Measurements from ENCODE around the gene STYXL1.
"Not testable (repeated sequence)": the region's sequence is repeated elsewhere in the genome, so short reads cannot be mapped to it uniquely, and the experiment has no call there.

Gene STYXL1

GRCh38 chr7:76060842-76061241 lies 13.0 kb upstream of the STYXL1 start:
- Histone ChIP-seq H3F3A (ENCODE audit: low read depth) (no peaks in the 10 kb centered on the region), H3K27me3 (ENCODE audit: insufficient read depth, low read length, poor library complexity, severe bottlenecking) (no peaks in the 10 kb centered on the region), H3K9ac (ENCODE audit: low read depth, low read length, poor library complexity, severe bottlenecking) (no peak overlapping the region), H2AFZ (ENCODE audit: low read length) (no peak overlapping the region), H3K4me3 (ENCODE audit: low read length, poor library complexity, severe bottlenecking) (no peak overlapping the region), H4K20me1 (ENCODE audit: insufficient read depth, low read length, poor library complexity, severe bottlenecking) (no peaks in the 10 kb centered on the region), H3K9me3 (ENCODE audit: insufficient read depth, low read depth, low read length) (no peaks in the 10 kb centered on the region), H3K4me2 (ENCODE audit: low read depth, low read length, poor library complexity, severe bottlenecking) (no peak overlapping the region), H3K4me1 (ENCODE audit: insufficient read depth, low read length, poor library complexity, severe bottlenecking) (no peaks in the 10 kb centered on the region), H3K36me3 (ENCODE audit: insufficient read depth, low read length) (peaks cover 90% of the 10 kb centered on the region; the same call in 1 of the 2 replicates), H3K9me2 (replicated peaks; ENCODE audit: low read depth, low read length) (no peaks in the 10 kb centered on the region), H3K79me2 (ENCODE audit: insufficient read depth, low read length) (no peaks in the 10 kb centered on the region)
- TF ChIP-seq EZH2phosphoT487 (IDR thresholded peaks at IDR 0.05; ENCODE audit: borderline replicate concordance): no peak
- TF ChIP-seq, protein P1, sequence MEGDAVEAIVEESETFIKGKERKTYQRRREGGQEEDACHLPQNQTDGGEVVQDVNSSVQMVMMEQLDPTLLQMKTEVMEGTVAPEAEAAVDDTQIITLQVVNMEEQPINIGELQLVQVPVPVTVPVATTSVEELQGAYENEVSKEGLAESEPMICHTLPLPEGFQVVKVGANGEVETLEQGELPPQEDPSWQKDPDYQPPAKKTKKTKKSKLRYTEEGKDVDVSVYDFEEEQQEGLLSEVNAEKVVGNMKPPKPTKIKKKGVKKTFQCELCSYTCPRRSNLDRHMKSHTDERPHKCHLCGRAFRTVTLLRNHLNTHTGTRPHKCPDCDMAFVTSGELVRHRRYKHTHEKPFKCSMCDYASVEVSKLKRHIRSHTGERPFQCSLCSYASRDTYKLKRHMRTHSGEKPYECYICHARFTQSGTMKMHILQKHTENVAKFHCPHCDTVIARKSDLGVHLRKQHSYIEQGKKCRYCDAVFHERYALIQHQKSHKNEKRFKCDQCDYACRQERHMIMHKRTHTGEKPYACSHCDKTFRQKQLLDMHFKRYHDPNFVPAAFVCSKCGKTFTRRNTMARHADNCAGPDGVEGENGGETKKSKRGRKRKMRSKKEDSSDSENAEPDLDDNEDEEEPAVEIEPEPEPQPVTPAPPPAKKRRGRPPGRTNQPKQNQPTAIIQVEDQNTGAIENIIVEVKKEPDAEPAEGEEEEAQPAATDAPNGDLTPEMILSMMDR (conservative IDR thresholded peaks at IDR 0.05; ENCODE audit: low read length): no peak

DNA sequence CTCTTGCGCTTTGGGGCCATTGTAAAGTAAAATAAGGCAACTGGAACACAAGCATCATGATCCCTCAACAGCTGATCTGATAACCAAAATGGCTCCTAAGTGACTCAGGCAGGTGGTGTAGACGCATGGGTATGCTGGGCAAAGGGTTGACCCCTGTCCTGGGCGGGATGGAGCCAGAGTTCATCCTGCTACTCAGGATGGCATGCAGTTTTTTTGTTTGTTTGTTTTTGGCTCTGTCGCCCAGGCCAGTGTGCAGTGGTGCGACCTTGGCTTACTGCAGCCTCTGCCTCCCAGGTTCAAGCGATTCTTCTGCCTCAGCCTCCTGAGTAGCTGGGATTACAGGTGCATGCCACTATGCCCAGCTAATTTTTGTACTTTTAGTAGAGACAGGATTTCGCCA lies 10.9 kb upstream of the STYXL1 start:
- H3K36me3 ChIP-seq (ENCODE audit: insufficient read depth, low read length): peaks cover 70% of the 10 kb centered on the region; the same call in 1 of the 2 replicates
- not testable (repeated sequence) for H3K4me1 ChIP-seq (ENCODE audit: insufficient read depth, low read length, poor library complexity, severe bottlenecking); H3K9me2 ChIP-seq (replicated peaks; ENCODE audit: low read depth, low read length); H3K9ac ChIP-seq (ENCODE audit: low read depth, low read length, poor library complexity, severe bottlenecking); H3K9me3 ChIP-seq (ENCODE audit: insufficient read depth, low read depth, low read length); H3K27me3 ChIP-seq (ENCODE audit: insufficient read depth, low read length, poor library complexity, severe bottlenecking); H4K20me1 ChIP-seq (ENCODE audit: insufficient read depth, low read length, poor library complexity, severe bottlenecking); H2AFZ ChIP-seq (ENCODE audit: low read length); H3F3A ChIP-seq (ENCODE audit: low read depth); H3K4me2 ChIP-seq (ENCODE audit: low read depth, low read length, poor library complexity, severe bottlenecking); H3K4me3 ChIP-seq (ENCODE audit: low read length, poor library complexity, severe bottlenecking)
- H3K79me2 ChIP-seq (ENCODE audit: insufficient read depth, low read length): peaks cover 11% of the 10 kb centered on the region; the same call in 1 of the 2 replicates

- Histone ChIP-seq H3K79me2 (ENCODE audit: insufficient read depth, low read length) (peaks cover 21% of the 10 kb centered on the region; the same call in 1 of the 2 replicates), H3F3A (ENCODE audit: low read depth) (no peaks in the 10 kb centered on the region), H3K9ac (ENCODE audit: low read depth, low read length, poor library complexity, severe bottlenecking) (no peak overlapping the region), H3K27me3 (ENCODE audit: insufficient read depth, low read length, poor library complexity, severe bottlenecking) (no peaks in the 10 kb centered on the region), H3K9me2 (replicated peaks; ENCODE audit: low read depth, low read length) (no peaks in the 10 kb centered on the region), H3K36me3 (ENCODE audit: insufficient read depth, low read length) (peaks cover 60% of the 10 kb centered on the region; the same call in 1 of the 2 replicates), H4K20me1 (ENCODE audit: insufficient read depth, low read length, poor library complexity, severe bottlenecking) (peaks cover 10% of the 10 kb centered on the region), H2AFZ (ENCODE audit: low read length) (no peak overlapping the region), H3K4me3 (ENCODE audit: low read length, poor library complexity, severe bottlenecking) (no peak overlapping the region), H3K9me3 (ENCODE audit: insufficient read depth, low read depth, low read length) (no peaks in the 10 kb centered on the region), H3K4me1 (ENCODE audit: insufficient read depth, low read length, poor library complexity, severe bottlenecking) (no peaks in the 10 kb centered on the region), H3K4me2 (ENCODE audit: low read depth, low read length, poor library complexity, severe bottlenecking) (no peak overlapping the region)
- TF ChIP-seq, protein P1 (conservative IDR thresholded peaks at IDR 0.05; ENCODE audit: low read length): no peak
- TF ChIP-seq EZH2phosphoT487 (IDR thresholded peaks at IDR 0.05; ENCODE audit: borderline replicate concordance): no peak
Observed at GRCh38 chr7:76057813-76058145, 10.0 kb upstream of the STYXL1 start.

DNA sequence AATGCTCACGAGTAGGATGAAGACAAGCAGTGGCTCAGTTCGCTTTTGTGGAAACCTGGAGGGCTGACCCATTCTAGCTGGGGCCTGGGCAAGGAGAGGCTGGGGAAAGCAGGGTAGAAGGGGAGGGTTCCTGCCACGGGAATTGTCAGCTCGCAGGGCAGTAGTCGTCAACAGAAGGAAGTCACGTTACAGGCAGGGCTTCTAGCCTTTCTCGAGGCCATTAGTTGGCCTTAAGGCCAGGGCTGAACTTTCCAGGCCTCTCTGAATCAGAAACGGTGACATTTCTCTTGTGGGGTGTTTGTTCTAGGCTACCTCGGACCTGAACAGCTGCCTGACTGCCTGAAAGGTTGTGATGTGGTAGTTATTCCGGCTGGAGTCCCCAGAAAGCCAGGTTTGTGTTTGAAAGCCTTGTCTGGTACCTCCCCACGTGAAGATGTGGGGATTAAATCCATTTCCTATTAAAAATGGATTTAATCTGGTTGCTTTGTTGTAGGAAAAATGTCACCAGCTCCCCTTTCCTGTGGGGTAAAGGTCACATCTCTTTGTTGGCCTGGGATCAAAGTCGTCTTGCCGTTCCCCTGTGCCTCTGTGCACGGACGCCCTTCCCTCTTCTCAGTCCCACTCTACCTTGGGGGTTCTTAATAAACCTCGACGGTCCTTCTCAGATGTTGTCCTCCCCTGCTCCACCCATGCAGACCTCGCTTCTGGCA lies 9.5 kb upstream of the STYXL1 start:
- peaks cover 11% of the 10 kb centered on the region for H4K20me1 ChIP-seq (ENCODE audit: insufficient read depth, low read length, poor library complexity, severe bottlenecking)
- peaks cover 26% of the 10 kb centered on the region; the same call in 1 of the 2 replicates for H3K79me2 ChIP-seq (ENCODE audit: insufficient read depth, low read length)
- no peaks in the 10 kb centered on the region for H3K27me3 ChIP-seq (ENCODE audit: insufficient read depth, low read length, poor library complexity, severe bottlenecking)
- peaks cover 55% of the 10 kb centered on the region; the same call in 1 of the 2 replicates for H3K36me3 ChIP-seq (ENCODE audit: insufficient read depth, low read length)
- no peak overlapping the region for H3K9ac ChIP-seq (ENCODE audit: low read depth, low read length, poor library complexity, severe bottlenecking)
- no peak overlapping the region for H2AFZ ChIP-seq (ENCODE audit: low read length)
- no peaks in the 10 kb centered on the region for H3K9me2 ChIP-seq (replicated peaks; ENCODE audit: low read depth, low read length)
- no peaks in the 10 kb centered on the region for H3K9me3 ChIP-seq (ENCODE audit: insufficient read depth, low read depth, low read length)
- TF ChIP-seq EZH2phosphoT487 (IDR thresholded peaks at IDR 0.05; ENCODE audit: borderline replicate concordance): no peak
- TF ChIP-seq, protein P1 (conservative IDR thresholded peaks at IDR 0.05; ENCODE audit: low read length): no peak
- H3K4me2 ChIP-seq (ENCODE audit: low read depth, low read length, poor library complexity, severe bottlenecking): no peak overlapping the region
- H3K4me3 ChIP-seq (ENCODE audit: low read length, poor library complexity, severe bottlenecking): no peak overlapping the region
- H3K4me1 ChIP-seq (ENCODE audit: insufficient read depth, low read length, poor library complexity, severe bottlenecking): no peaks in the 10 kb centered on the region
- H3F3A ChIP-seq (ENCODE audit: low read depth): no peaks in the 10 kb centered on the region

Measured in Loucy (cell line).